Right forelimb (tissue), 1 donor: Measurements from ENCODE around the gene RRAGC.
"Not testable (repeated sequence)": the region's sequence is repeated elsewhere in the genome, so short reads cannot be mapped to it uniquely, and the experiment has no call there.

ENCODE experiments used
- DNase-seq: peaks from one replicate; pipeline ENCODE4 v3.0.0-alpha.2; 2018

Gene RRAGC

DNA sequence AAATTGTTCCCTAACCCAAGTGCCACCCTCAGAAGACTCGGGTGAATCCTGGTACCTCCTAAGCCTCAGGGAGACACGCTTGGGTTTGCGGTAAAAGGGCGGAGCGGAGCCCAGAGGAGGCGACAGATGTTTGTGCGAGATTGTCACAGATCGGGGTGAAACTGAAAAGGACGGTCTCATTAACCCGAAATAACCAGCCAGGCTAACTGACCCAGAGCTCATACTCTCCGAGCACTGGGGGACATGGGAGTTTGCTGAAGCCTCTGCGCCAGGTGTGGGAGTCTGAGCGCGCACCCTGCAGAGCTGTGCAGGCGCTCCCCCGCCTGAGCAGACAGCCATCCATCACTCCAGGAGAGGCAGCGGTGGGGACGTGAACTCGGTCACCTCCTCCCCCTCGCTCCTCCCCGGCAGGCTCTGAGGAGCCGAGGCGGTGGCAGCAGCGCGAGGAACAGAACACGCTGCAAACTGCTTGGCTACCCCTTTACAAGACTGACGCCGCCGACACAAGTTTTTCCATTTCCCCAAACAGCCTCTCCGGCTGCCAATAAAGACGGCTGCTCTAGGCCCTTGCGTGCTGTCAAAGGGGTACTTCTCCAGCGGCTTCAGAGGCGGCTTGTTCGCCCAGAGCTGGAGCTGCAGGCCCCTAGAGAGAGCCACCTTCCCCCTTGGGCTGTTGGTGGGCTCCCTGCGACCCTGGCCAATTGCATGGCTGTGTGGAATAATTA, 43.5 kb downstream of the RRAGC start:
- peak; percentile 56 for DNase-seq

DNA sequence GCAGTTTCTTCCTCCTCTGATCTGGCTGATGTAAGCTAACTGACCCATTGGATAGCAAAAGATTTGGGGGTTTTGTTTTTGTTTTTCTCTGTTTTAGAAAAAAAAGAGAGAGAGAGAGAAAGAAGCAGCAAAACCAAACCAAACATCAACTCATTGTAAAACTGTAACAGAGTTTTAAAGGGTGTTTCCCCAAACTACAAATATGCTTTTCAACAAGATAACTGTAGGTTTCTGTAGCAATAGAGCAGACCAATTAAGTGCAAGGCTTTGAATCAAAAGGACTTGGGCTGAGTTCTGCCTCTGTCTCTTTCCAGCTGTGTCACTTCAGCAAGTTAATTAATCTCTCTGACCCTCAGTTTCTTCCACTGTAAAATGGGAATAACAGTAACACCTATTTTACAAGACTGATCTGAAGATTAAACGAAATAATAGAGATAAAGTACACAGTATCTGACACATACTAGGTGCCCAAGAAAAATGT, 44.5 kb downstream of the RRAGC start:
- no peak for DNase-seq

- no peak for DNase-seq
Measured at GRCh38 chr1:38814444-38814983, 45.1 kb downstream of the RRAGC start.

DNA sequence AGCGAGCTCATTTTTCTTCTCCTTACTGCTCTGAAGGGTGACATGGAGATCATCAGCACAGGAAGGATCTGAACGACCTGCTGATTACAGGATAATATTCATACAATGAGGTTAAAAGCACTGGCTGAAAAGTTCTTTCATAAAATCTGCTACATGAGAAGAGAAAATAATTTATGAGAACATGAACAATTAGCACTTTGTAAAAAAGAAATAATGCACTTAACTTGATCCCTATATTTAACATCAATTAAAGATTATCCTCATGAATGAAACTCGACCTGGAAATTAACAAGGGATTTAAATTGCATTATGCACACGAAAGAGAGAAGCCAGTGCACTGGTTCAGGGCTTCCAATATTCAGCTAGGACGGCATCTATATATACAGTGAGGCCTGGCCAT, 46.6 kb downstream of the RRAGC start:
- no peak for DNase-seq

DNA sequence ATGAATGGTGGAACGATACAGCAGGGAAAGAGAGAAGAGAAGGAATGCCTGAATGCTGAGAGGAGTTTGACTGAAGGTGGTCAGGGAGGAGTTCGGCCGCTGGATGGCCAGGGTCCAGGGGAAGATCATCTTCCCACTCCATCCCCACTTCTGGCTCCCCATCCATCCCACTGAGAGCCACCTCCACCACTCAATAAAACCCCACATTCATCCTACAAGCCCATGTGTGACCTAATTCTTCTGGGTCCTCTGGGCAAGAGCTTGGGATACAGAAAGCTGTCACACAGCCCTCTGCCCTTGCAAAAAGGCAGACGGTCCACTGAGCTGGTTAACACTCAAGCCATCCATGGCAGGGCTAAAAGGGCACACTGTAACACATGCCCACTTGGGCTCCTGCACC, 48.1 kb downstream of the RRAGC start:
- not testable (repeated sequence) for DNase-seq

- DNase-seq = no peak
Measured at GRCh38 chr1:38806090-38806489, 53.5 kb downstream of the RRAGC start.

DNA sequence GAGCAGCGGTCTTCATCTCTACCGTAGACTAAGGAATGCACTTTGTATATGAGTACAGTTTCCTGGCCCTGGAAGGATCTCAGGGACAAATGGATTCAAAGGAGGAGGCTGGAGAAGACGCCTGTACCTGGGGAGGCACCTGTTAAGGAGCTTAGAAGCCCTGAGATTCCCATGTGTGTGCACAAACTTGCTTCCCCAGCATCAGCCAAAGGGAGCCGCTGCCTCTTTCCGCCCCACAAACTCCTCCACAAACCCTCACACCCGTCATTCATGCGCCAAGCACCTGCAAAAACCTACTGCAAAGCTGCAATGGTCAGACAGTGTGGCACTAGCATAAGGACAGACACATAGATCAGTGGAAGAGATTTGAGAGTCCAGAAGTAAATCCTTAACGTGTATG, 54.5 kb downstream of the RRAGC start:
- no peak for DNase-seq

DNA sequence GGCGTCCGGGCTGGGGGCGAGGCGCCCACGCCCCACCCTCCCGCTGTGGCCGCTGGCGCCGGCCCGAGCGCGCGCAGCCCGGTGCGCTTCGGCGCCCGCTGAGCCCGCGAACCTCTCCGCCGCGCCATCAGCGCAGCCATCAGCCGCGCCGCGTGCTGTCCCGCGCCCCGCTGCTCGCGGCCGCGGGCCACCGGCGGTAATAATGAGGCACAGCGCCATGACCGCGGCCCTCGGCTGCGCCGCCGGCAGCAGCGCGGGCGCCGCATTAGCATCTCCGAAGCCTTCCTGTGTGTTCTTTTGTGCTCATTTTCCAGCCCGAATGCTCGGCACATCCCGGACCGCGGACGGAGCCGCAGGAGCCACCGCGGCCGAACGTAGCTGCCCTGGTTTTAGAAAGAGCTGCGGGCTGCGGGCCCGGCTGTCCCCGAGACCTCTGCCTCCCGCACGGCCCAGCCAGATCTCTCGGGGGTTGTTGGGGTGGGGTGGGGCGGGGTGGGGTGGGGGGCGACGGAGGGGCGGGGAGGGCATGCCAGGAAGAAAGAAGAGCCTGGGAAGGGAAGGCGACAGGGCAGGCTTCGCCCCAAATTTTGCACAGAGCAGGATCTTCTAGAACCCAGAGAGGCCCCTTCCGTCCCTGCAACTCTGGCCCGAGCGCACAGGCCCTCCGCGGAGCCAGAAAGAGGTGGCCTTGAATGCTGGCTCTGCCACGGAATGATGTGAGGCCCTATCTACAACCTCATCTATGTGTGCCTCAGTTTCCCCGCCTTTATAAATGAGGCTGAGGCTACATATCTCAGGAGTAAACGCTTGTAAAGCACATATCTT, 55.3 kb downstream of the RRAGC start:
- no peak for DNase-seq

GRCh38 chr1:38803647-38804046, 55.9 kb downstream of the RRAGC start:
- DNase-seq = no peak

- no peak for DNase-seq
Measured at GRCh38 chr1:38800720-38801671, 58.6 kb downstream of the RRAGC start.

- DNase-seq = no peak
Measured at GRCh38 chr1:38793299-38793698, 66.3 kb downstream of the RRAGC start.

DNA sequence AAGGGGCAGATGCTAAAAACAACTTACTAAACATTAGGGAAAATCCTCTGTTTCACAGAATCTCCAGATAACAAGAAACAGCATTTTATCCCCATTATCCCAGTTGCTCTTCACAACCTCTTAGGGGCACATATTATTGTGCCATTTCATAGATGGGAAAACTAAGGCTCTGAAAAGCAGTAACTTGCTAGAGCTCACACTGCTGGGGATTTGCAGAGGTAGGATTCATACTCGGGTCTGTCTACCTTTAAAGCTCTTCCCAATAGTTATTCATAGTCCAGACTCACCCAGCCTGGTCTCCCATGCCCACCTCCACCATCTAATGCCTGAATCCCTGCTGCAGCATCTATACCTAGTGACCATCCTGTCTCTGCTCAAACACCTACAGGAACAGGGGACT, 67.7 kb downstream of the RRAGC start:
- no peak for DNase-seq

GRCh38 chr1:38791164-38791515, 68.4 kb downstream of the RRAGC start:
- no peak for DNase-seq

DNA sequence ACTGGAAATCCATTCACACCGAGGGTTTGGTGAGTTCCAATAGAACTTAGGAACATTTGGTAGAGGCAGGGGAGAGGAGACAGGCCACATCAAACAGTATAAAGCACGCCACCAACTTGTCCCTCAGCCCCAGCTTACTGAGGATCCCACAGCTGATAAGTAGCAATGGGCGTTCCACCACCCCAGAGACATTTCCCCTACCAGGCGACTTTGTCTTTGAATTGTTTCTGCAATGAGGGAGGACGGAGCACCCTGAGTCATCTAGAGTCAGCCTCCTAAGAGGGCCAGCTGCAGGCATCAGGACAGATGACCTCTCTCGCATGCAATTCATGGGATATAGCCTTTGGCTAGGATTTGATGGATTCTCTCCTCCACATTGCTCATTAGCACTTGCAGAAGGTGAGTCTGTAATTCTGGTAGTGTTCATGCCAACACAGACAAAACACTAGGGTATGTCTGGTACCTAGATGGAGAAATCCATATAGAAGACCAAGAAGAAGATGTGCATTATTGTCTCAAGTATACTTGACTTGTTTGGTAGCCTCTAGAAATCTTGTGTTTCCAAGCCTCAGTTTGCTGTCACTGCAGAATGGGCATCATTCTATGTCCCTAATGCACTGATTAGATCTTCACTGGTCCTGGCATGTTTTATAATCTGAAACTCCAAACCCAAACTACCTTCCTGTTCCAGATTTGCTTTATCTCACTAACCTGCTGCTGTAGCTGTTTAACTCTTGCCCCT, 69.0 kb downstream of the RRAGC start:
- no peak for DNase-seq

- no peak for DNase-seq
Measured at GRCh38 chr1:38789498-38790169, 69.9 kb downstream of the RRAGC start.

- DNase-seq = no peak
Measured at GRCh38 chr1:38788341-38789336, 70.9 kb downstream of the RRAGC start.
